T-helper 1 cell (primary cell): ENCODE measurements around the gene NCKAP1.
"Not testable (repeated sequence)": the region's sequence is repeated elsewhere in the genome, so short reads cannot be mapped to it uniquely, and the experiment has no call there.

Source experiments
- DNase-seq, 5 donors: peaks; one replicate each; pipeline ENCODE4 v3.0.0-alpha.2; 2012 to 2020

The NCKAP1 gene

GRCh38 chr2:183037553-183038340, 510 bp downstream of the NCKAP1 start:
- DNase-seq: peak in 3 of 5 donors; percentile 28 to 44 (median 35)

GRCh38 chr2:183037074-183037552, 1.1 kb downstream of the NCKAP1 start:
- DNase-seq: no peak

GRCh38 chr2:183035954-183036669, 2.1 kb downstream of the NCKAP1 start:
- peak in 1 of 5 donors; percentile 15 for DNase-seq

GRCh38 chr2:183035298-183035953, 2.8 kb downstream of the NCKAP1 start:
- no peak for DNase-seq

DNA sequence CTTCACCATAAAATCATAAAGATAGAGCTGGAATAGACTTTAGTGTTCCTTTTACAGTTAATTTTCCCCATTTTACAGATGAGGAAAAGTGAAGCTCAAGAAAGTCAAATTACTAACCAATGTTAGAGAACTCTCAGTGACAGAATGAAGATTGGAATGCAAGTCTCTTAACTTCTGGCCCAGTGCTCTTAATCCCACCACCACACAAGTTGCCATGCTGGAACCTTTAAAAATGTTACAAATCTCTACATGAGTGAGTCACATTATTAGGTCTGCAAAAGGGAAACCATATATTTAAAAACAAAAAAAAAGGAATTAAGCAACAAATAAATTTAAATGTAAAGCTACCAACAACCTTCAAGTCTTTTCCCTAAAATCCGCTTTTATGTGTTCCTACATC, 3.5 kb downstream of the NCKAP1 start:
- DNase-seq: no peak

DNA sequence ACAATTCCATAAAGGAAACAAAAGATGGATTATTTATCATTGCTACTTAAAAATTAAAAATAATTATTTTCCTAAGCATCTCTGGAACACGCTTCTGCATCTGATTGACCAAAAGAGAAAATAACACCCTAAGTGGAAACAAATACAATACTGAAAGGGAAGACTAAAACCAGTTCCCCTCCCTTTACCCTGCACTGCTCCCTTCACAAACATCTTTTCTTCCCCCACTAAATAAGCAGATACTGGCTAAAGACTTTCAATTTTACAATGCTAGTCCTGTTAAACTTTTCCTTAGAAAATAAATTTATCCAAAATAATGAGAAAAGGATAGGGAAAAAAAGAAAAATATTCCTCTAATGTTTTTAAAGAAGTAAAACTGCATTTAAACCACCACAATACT, 4.3 kb downstream of the NCKAP1 start:
- DNase-seq: no peak

- DNase-seq: no peak
Observed at GRCh38 chr2:183031911-183032794, 6.1 kb downstream of the NCKAP1 start.

DNA sequence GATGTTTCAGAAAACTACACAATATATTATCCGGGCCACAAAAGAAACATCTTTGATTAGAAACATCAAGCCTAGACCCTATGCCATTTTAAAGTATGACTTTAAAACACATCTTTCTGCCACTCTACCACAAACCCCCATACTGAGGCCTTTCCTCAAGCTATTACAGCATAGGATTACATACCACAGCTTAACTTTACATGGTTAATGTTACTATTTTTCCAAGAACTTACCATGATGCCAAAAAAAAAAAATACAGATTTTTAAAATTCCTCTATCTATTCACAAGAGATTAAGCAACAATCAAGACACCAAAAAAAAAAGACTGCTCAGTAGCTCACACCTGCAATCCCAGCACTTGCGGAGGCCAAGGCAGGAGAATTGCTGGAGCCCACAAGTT, 9.0 kb downstream of the NCKAP1 start:
- no peak for DNase-seq

- no peak for DNase-seq
Observed at GRCh38 chr2:183028108-183028507, 10.1 kb downstream of the NCKAP1 start.

GRCh38 chr2:183027443-183027842, 10.8 kb downstream of the NCKAP1 start:
- DNase-seq: no peak

DNA sequence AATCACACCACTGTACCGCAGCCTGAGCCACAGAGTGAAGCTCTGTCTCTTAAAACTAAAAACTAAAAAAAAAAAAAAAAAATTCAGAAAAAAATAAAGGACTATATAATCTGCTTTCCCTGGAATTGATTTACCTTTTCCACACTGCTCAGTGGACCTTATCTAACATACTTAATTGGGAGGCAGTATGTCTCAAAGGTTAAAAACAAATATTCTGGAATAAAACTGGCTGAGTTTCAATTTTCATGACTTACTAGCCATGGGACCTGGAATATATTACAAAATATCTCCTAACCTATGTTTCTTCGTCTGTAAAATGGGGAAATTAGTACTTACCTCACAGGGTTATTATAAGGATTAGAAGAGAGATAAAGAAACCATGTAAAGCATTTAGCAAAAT, 11.8 kb downstream of the NCKAP1 start:
- no peak for DNase-seq

GRCh38 chr2:183025993-183026392, 12.3 kb downstream of the NCKAP1 start:
- no peak for DNase-seq

DNA sequence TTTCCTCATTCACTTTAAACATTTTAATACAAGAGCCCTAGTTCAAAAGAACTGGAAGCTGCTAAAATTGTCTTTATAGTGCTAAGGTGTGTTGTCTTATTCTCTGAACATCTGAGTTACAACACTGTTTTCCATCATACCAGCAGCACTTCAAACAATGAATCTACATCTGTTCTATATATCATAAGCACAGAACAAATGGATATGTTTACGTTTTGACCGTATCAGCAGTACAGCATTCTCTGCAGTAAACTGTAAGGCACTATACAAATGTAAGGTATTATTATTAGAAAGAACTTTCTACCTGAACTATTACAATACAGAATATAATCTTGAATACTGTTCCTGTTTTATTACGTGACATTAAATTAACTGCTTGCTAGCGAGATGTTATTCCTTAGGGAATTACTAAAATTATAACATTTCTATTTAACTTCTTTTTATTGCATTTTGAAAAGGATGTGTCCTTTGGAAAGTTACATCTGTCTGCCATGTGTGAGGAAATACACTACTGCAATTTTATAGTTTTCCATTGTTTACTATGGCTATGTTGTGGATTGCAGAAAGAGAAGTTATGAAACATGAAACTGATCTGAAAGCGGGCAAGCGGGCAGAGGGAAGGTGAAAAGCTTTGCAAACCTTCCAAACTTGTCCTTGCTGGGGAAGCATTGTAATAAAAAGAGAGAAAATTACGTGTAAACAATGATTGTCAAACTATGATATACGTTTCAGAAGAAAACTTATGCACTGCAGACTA, 13.7 kb downstream of the NCKAP1 start:
- DNase-seq: no peak

GRCh38 chr2:183022711-183023110, 15.5 kb downstream of the NCKAP1 start:
- DNase-seq: no peak

GRCh38 chr2:183021613-183022012, 16.6 kb downstream of the NCKAP1 start:
- no peak for DNase-seq

DNA sequence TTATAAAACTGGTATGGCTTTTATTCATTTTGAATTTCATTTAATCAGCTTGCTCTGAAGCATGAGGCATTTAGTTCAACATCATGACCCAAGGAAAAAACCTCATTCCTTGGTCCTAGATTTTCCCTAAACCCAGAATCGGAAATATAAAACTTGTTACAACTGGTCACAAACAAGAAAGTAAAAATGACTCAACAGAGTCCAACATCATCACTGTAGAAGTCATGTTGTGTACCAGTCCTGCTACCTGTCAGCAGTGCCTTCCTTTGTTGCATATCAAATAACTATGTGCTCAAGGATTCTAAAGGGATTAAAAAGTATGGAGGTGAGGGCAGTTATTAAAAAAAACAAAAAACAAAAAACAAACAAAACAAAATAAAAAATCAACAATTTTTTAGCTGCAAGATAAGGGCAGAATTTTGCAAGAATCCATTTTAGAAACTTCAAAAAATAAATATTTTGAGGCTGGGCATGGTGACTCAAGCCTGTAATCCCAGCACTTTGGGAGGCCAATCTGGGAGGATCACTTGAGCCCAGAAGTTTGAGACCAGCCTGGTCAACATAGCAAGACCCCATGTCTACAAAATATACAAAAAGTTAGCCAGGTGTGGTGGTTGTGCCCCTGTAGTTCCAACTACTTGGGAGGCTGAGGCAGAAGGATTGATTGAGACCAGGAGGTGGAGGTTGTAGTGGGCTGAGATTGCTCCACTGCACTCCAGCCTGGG, 18.4 kb downstream of the NCKAP1 start:
- no peak for DNase-seq

- DNase-seq: not testable (repeated sequence)
Observed at GRCh38 chr2:183017845-183018244, 20.4 kb downstream of the NCKAP1 start.

DNA sequence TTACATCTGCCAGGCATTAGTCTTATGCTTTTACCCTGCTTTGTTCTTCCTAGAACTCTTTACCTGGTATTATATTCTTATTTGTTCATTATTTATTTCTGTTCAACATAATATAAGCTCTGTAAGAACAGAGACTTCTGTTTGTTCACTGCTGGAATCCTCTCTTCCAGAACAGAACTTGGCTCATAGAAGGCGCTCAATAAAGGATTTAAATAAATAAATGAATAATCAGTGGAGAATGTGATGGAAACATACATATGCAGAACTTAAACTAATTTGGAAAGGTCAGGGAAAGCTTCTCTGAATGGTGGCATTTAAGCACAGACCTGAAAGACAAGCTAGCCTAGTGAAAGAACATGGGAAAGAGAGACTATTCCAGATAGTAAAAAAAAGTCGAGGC, 24.3 kb downstream of the NCKAP1 start:
- DNase-seq: no peak

GRCh38 chr2:183011743-183012142, 26.5 kb downstream of the NCKAP1 start:
- no peak for DNase-seq

DNA sequence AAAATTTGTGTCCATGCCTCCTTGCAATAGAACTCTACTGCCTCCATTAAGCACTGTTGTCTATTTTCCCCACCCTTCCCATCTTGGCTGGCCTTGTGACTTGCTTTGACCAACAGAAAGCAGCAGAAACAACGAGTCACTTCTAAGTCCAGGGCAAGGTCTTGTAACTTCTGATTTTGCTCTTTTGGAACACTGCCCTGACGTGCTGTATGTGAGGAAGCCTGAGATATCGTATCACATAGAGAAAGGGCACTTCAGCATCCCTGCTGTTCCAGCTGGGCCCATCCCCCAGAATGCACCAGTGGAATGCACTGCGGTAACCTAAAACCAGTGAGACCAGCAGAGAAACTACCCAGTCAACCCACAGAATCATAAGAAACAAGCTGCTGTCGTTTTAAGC, 28.1 kb downstream of the NCKAP1 start:
- no peak for DNase-seq
